ENCODE measurements around the gene PRKG2. TPM values are rescaled to one million over a fixed set of nuclear protein-coding genes. Genes with fewer than 3 reads are reported as not detected.

Gene PRKG2
- polyA plus RNA-seq, 1 donor (not counting 4 experiments of a cell fraction or from before 2014, with no cell fraction given): 0.68 TPM

DNA sequence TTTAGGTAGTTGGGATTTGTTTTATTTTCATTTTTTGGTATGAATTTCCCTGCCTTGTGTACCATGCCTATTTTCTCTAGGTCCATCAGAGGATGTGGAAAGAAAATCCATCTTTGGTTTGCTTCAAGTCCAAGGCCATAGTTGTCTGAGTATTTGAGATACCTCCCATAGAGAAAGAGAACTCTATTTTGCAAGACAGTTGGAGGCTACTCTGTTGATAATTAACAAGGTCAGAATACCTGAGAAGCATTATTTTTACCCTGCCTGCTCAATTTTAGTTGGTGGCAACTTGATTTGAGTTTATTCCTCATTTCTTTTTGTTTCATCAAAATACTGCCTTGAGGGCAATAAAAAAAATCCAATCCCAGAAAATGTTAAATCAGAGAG is 153.7 kb downstream of the PRKG2 start:
- Histone ChIP-seq H3K4me1 (ENCODE audit: control insufficient read depth, extremely low read depth, insufficient read depth, low read length) (no peaks in the 10 kb centered on the region), H3K36me3 (ENCODE audit: control insufficient read depth in 2 of 2, extremely low read depth in 1 of 2, insufficient read depth in 2 of 2, low read length in 2 of 2) (no peaks in the 10 kb centered on the region), H4K20me1 (ENCODE audit: control insufficient read depth, extremely low read depth, insufficient read depth, low read length) (no peaks in the 10 kb centered on the region), H3K27me3 (ENCODE audit: control insufficient read depth, extremely low read depth, insufficient read depth, low read length) (no peaks in the 10 kb centered on the region), H3K4me2 (ENCODE audit: control insufficient read depth, extremely low read depth, insufficient read depth, low read depth, low read length) (no peak overlapping the region), H3K9me1 (ENCODE audit: control insufficient read depth, extremely low read depth, insufficient read depth, low read length) (no peaks in the 10 kb centered on the region), H2AFZ (ENCODE audit: control insufficient read depth, low read length) (no peak overlapping the region), H3K4me3 (ENCODE audit: control insufficient read depth in 2 of 3, extremely low read depth in 1 of 3, insufficient read depth in 2 of 3, low read depth in 1 of 3, low read length in 3 of 3) (no peak overlapping the region), H3K9me3 (ENCODE audit: control insufficient read depth, low read depth, low read length) (no peaks in the 10 kb centered on the region), H3K9ac (ENCODE audit: control insufficient read depth, extremely low read depth, insufficient read depth, low read length) (no peak overlapping the region), H3K27ac (ENCODE audit: control insufficient read depth, insufficient read depth, low read length) (no peak overlapping the region), H3K79me2 (ENCODE audit: control insufficient read depth, insufficient read depth, low read length) (no peaks in the 10 kb centered on the region)
- DNase-seq (ENCODE audit: low read depth, low spot score) (no peak), FAIRE-seq (no peak)
- dilution Hi-C loops (cut with MboI; ENCODE audit: extremely low pct_ligation_motif_present, low sequenced_read_pairs): no loop called here
- TF ChIP-seq, protein P1, sequence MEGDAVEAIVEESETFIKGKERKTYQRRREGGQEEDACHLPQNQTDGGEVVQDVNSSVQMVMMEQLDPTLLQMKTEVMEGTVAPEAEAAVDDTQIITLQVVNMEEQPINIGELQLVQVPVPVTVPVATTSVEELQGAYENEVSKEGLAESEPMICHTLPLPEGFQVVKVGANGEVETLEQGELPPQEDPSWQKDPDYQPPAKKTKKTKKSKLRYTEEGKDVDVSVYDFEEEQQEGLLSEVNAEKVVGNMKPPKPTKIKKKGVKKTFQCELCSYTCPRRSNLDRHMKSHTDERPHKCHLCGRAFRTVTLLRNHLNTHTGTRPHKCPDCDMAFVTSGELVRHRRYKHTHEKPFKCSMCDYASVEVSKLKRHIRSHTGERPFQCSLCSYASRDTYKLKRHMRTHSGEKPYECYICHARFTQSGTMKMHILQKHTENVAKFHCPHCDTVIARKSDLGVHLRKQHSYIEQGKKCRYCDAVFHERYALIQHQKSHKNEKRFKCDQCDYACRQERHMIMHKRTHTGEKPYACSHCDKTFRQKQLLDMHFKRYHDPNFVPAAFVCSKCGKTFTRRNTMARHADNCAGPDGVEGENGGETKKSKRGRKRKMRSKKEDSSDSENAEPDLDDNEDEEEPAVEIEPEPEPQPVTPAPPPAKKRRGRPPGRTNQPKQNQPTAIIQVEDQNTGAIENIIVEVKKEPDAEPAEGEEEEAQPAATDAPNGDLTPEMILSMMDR (optimal IDR thresholded peaks at IDR 0.05 in 1 of 3, IDR thresholded peaks at IDR 0.05 in 1 of 3, conservative IDR thresholded peaks at IDR 0.05 in 1 of 3; ENCODE audit: extremely low read depth in 1 of 3, insufficient read depth in 2 of 3, low read length in 3 of 3): no peak
- no peak for TF ChIP-seq EZH2 (IDR thresholded peaks at IDR 0.05; ENCODE audit: low read length)

DNA sequence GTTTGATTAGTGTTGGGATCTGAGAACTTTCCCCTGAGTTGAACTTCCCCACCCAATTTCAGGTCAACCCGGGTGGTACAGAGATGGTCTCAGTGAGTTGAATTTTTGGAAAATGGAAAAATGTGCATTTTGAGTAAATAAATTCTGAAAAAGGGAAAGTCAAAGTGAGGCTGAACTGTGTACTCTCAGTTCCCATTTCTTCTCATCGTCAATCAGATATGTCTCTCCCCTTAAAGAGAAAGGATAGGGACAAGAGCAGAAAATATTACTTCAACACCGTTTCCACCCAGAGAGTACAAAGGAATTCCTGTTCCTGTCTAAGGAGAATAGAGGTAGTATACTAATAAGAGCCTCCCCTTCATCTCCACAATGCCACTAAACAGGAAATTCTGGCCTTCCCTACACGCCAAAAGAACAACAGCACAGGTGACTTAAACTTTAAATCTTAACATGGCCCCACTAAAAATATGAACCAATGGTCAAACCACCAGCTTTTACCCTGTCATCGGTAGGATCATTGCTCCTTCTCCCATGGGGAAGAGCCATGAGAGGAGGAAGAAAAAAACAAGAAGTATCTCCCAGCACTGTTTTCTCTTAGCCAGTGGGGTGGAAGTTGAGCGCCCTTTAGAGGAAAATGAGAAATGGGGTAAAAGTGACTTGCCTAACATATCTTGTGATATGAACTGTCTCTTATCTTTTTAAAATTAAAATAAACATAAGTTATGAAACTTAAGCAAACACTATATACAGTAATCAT is 154.3 kb downstream of the PRKG2 start:
- Histone ChIP-seq H3K4me1 (ENCODE audit: control insufficient read depth, extremely low read depth, insufficient read depth, low read length) (no peaks in the 10 kb centered on the region), H4K20me1 (ENCODE audit: control insufficient read depth, extremely low read depth, insufficient read depth, low read length) (no peaks in the 10 kb centered on the region), H3K4me2 (ENCODE audit: control insufficient read depth, extremely low read depth, insufficient read depth, low read depth, low read length) (no peak overlapping the region), H2AFZ (ENCODE audit: control insufficient read depth, low read length) (no peak overlapping the region), H3K9me3 (ENCODE audit: control insufficient read depth, low read depth, low read length) (no peaks in the 10 kb centered on the region), H3K4me3 (ENCODE audit: control insufficient read depth in 2 of 3, extremely low read depth in 1 of 3, insufficient read depth in 2 of 3, low read depth in 1 of 3, low read length in 3 of 3) (no peak overlapping the region), H3K27me3 (ENCODE audit: control insufficient read depth, extremely low read depth, insufficient read depth, low read length) (no peaks in the 10 kb centered on the region), H3K9me1 (ENCODE audit: control insufficient read depth, extremely low read depth, insufficient read depth, low read length) (no peaks in the 10 kb centered on the region), H3K27ac (ENCODE audit: control insufficient read depth, insufficient read depth, low read length) (no peak overlapping the region), H3K9ac (ENCODE audit: control insufficient read depth, extremely low read depth, insufficient read depth, low read length) (no peak overlapping the region), H3K36me3 (ENCODE audit: control insufficient read depth in 2 of 2, extremely low read depth in 1 of 2, insufficient read depth in 2 of 2, low read length in 2 of 2) (no peaks in the 10 kb centered on the region), H3K79me2 (ENCODE audit: control insufficient read depth, insufficient read depth, low read length) (no peaks in the 10 kb centered on the region)
- dilution Hi-C loops (cut with MboI; ENCODE audit: extremely low pct_ligation_motif_present, low sequenced_read_pairs): no loop called here
- TF ChIP-seq, protein P1 (optimal IDR thresholded peaks at IDR 0.05 in 1 of 3, IDR thresholded peaks at IDR 0.05 in 1 of 3, conservative IDR thresholded peaks at IDR 0.05 in 1 of 3; ENCODE audit: extremely low read depth in 1 of 3, insufficient read depth in 2 of 3, low read length in 3 of 3): no peak
- no peak for TF ChIP-seq EZH2 (IDR thresholded peaks at IDR 0.05; ENCODE audit: low read length)
- FAIRE-seq (no peak), DNase-seq (ENCODE audit: low read depth, low spot score) (no peak)
